Measurements from ENCODE around the gene LHFPL2.

LHFPL2 gene

GRCh38 chr5:78655746-78656290 lies 7.2 kb upstream of the LHFPL2 start:
- Histone ChIP-seq H3K4me3 (no peak overlapping the region), H3K27ac (peak overlapping the region in 1 of 2 donors; percentile 13)
- TF ChIP-seq CTCF (IDR thresholded peaks at IDR 0.05), result no peak
- no peak for DNase-seq (ENCODE audit: low spot score)

DNA sequence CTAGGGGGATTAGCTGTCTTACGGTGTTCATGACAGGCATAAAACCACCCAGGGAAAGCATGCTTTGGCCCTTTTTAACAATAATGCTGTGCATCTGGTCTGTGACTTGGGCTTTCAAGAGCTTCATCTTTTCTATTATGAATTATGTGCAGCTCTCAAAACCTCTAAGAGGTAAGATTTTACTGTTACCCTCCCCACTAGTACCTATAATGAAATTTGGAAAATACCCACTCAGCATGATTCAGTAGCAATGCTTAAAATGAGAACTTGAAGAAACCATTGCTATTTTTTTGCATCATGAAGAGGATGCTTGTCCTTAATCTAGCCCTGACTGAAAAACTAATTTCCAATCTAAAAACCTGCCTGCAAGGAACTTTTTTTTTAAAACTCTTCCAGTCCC lies 5.8 kb upstream of the LHFPL2 start:
- DNase-seq (ENCODE audit: low spot score), result no peak
- H3K4me3 ChIP-seq, result no peak overlapping the region
- peak overlapping the region in 1 of 2 donors; percentile 21 for H3K27ac ChIP-seq
- TF ChIP-seq CTCF (IDR thresholded peaks at IDR 0.05), result no peak

DNA sequence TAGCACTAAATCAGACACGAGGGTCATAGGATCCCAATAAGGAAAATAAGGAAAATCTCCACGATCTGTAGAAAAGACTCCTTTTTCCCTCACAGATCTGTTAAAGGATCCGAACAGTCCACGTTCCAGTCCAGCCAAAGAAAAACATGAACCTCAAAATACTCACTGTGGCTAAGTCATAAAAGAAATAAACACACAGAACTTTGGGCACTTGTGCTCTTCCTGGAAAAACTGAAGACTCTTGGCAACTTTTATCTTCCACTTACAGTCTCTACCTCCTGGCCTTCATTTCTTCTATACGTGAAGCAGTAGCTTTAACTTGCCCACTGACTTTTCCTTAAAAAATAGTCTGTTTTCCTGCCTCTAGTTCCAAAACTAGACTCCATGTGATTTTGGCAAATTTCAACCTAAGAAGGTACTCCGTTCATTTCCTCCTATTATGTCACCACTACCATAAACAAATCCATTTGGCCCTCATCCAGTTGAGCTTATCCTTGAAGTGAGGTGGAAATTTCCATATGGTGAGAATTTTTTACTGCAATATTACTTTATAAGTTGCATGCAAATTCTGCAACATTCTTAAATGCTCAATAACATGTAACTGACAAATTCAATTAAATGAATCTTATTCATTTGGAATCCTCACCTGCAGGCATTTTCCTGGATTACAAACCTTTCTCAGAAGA lies 5.3 kb upstream of the LHFPL2 start:
- peak overlapping the region in 1 of 2 donors; percentile 21 for H3K27ac ChIP-seq
- no peak for TF ChIP-seq CTCF (IDR thresholded peaks at IDR 0.05)
- no peak overlapping the region for H3K4me3 ChIP-seq
- DNase-seq (ENCODE audit: low spot score), result no peak

DNA sequence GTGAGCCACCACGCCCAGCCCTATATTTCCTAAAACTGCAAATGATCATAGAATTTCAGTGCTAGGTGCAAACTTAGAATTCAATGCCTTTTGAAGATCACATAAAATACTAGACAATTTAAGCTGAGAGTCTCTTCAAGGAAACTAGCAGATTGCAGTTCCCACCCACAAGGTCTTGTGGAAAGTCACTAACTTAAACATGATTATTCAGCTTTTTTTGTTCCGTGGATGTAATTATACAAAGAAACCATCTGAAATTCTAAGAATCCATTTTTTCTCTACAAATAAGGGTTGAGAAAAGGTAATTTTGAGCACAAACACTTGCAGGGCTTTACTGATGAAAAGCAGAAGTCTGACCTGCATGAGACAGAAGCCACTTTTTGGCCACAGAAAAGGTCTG lies 4.5 kb upstream of the LHFPL2 start:
- no peak for DNase-seq (ENCODE audit: low spot score)
- Histone ChIP-seq H3K4me3 (no peak overlapping the region), H3K27ac (no peak overlapping the region)
- no peak for TF ChIP-seq CTCF (IDR thresholded peaks at IDR 0.05)

- DNase-seq (ENCODE audit: low spot score), result no peak
- Histone ChIP-seq H3K4me3 (no peak overlapping the region), H3K27ac (no peak overlapping the region)
- TF ChIP-seq CTCF (IDR thresholded peaks at IDR 0.05), result no peak
Observed at GRCh38 chr5:78651468-78651867, 2.9 kb upstream of the LHFPL2 start.

DNA sequence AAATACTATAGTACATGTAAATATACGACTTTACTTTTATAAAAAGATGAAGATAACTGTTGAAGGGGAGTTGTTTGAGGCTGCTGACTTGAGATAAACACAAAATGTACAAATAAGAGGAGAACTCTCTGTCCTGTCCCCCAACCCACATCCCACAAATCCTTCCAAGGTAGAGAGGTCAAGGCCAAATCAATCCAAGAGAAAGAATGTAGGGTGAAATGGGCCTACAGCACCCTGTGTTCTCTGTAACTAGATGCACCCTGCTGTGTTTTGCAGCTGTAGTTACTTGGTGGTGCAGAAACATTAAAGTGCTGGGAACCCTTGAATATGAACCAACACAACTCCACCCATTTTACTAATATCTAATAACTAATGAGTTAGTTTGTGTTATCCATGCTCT lies 2.0 kb upstream of the LHFPL2 start:
- H3K27ac ChIP-seq, result peak overlapping the region in 1 of 2 donors; percentile 39
- TF ChIP-seq CTCF (IDR thresholded peaks at IDR 0.05), result no peak
- no peak for DNase-seq (ENCODE audit: low spot score)
- H3K4me3 ChIP-seq, result no peak overlapping the region

DNA sequence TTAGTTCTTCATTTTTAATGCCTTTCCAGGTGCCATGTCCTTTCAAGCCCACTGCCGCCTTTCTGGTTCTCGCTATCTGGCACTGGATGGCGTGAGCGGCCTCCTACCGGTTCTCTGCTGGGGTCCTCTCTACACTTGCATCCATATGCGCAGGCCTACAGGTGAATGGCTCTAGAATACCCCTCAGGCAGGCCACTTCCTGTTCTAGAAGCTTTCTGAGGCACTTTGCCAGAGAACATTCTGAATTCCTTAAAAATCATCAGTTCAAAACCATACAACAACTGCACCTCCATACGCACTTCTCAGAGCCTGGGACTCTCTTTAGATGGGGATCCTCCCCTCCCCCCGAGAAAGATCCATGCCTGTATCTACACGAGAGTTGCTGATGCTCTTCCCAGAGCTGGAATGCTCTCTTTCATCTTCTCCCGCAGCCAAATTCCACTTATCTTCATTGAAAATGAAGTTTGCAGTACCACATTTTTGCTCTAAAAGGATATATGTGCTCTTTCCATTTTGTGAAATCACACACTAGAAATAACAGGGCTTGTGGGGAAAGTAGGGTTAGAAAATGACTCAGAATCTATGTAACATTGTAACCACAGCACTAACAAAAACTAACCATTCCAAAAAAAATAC lies 1.4 kb upstream of the LHFPL2 start:
- peak overlapping the region; percentile 94 to 95 for H3K27ac ChIP-seq
- DNase-seq (ENCODE audit: low spot score), result no peak
- TF ChIP-seq CTCF (IDR thresholded peaks at IDR 0.05), result no peak
- no peak overlapping the region for H3K4me3 ChIP-seq

Data from coronary artery (tissue), 2 donors.